Measurements from ENCODE around the gene CREB3L2.

DNA sequence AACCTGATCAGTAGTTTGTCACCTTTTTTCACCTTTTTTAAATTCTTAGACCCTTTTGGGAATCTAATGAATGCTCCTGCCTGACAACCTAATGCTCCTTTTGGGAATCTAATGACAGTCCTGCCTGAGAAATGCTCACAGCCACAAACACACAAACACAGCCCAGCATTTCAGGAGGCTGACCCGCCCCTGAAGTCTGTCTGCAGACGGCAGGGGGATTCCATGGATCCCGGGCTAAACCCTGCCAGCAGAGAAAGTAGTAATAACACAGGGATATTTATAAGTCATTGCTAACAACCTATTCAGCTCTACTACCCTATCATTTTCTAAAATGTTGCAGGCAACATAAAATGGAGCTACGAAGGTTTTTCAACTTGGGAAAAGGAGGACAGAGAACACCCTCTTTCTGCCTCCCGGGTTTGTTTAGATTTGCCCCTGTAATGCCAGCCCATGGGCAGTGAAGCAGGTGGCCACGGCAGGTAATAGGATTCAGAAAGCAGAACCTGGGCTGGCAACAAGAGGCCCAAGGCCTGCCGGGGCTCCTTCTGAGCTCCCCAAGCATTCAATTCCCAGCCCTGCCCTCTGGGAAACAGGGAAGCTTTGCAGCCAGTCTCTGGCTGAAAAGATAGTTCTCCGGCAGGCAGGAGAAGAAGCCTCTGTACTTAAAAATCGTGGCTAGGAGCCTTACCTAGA is 65.2 kb downstream of the CREB3L2 start:
- no peak for TF ChIP-seq POLR2A (IDR thresholded peaks at IDR 0.05)
- TF ChIP-seq, protein P1, sequence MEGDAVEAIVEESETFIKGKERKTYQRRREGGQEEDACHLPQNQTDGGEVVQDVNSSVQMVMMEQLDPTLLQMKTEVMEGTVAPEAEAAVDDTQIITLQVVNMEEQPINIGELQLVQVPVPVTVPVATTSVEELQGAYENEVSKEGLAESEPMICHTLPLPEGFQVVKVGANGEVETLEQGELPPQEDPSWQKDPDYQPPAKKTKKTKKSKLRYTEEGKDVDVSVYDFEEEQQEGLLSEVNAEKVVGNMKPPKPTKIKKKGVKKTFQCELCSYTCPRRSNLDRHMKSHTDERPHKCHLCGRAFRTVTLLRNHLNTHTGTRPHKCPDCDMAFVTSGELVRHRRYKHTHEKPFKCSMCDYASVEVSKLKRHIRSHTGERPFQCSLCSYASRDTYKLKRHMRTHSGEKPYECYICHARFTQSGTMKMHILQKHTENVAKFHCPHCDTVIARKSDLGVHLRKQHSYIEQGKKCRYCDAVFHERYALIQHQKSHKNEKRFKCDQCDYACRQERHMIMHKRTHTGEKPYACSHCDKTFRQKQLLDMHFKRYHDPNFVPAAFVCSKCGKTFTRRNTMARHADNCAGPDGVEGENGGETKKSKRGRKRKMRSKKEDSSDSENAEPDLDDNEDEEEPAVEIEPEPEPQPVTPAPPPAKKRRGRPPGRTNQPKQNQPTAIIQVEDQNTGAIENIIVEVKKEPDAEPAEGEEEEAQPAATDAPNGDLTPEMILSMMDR (IDR thresholded peaks at IDR 0.05): no peak

Measured in lower leg skin (tissue), 3 donors.